Right lobe of liver (tissue), 6 donors: Measurements from ENCODE around the gene C2orf76. TPM values are rescaled to one million over a fixed set of nuclear protein-coding genes. Genes with fewer than 3 reads are reported as not detected.
A peak's percentile ranks its signal among the peaks of the same experiment; 100 is the strongest.

ENCODE experiments used
- ATAC-seq, 4 donors: fragments of 200-7000 bp; cut with Tn5 transposase; one replicate each; pipeline ENCODE4 v1.9.1; 2020; ENCODE audit warnings: mild to moderate bottlenecking in 4 of 4, moderate library complexity in 4 of 4
- DNase-seq, 3 donors: peaks; one replicate each; pipeline ENCODE4 v3.0.0-alpha.2; 2020
- H3K27ac ChIP-seq, 3 donors: fragments of 200-600 bp; one replicate each; pipeline ENCODE4 v1.8.0; 2022
- H3K27me3 ChIP-seq, 2 donors: fragments of 200-600 bp; one replicate each; pipeline ENCODE4 v1.8.0; 2022
- H3K36me3 ChIP-seq, 4 donors: fragments of 200-600 bp; sonication (generic) in 1 of 4; one replicate each; pipeline versions ENCODE4 v1.5.1 to v1.8.0; 2017 to 2022; ENCODE audit warnings: control low read depth in 1 of 4
- H3K4me1 ChIP-seq, 4 donors: fragments of 200-600 bp; sonication (generic) in 1 of 4; one replicate each; pipeline versions ENCODE4 v1.5.1 to v1.8.0; 2017 to 2022; ENCODE audit warnings: control low read depth in 1 of 4
- H3K4me3 ChIP-seq, 3 donors: fragments of 200-600 bp; one replicate each; pipeline ENCODE4 v1.8.0; 2022
- H3K9me3 ChIP-seq, 4 donors: fragments of 200-600 bp; sonication (generic) in 1 of 4; one replicate each; pipeline versions ENCODE4 v1.5.1 to v1.8.0; 2017 to 2022; ENCODE audit warnings: control low read depth in 1 of 4
- POLR2A ChIP-seq: fragments of 450-650 bp; IDR thresholded peaks from one replicate; pipeline ENCODE4 v1.6.1; 2017; ENCODE audit warnings: antibody characterized with exemption, mild to moderate bottlenecking
- WGBS: methylation state at CpG from one replicate; pipeline ENCODE4 v1.1.6; 2018; ENCODE audit warnings: low coverage, low lambda C conversion rate; ENCODE audit not compliant: insufficient coverage; ENCODE audit errors: missing lambda C conversion rate; 5-methylcytosine and 5-hydroxymethylcytosine counted together
- intact Hi-C, 2 donors: fragments of 100-400 bp; cut with DNase I; formaldehyde crosslinking; loops; one replicate each; pipeline versions ENCODE4 v1.11.2 to v1.14.1; 2022
- total RNA-seq, 6 experiments: library from RNA; depleted of rRNA in 2 of 6; stranded (reverse); fragments of >200 nt in 2 of 6; fragmentation: NEBNext Ultra II Directional in 3 of 6; extraction: Animal tissue kit (Norgen Biotek cat#: 25700) in 3 of 6; gene quantifications; one replicate each; pipeline versions ENCODE4 v1.1.0 to v1.2.4, GENCODE V29; 2016 to 2023
- TF ChIP-seq, protein P1 (sequence below), 4 donors: fragments of 200-600 bp in 3 of 4; fragments of 450-650 bp in 1 of 4; IDR thresholded peaks; one replicate each; pipeline versions ENCODE4 v1.5.1 to v1.8.0; 2016 to 2022; ENCODE audit warnings: antibody characterized with exemption in 4 of 4, mild to moderate bottlenecking in 2 of 4
- donor health status: DM: no; HTN: yes; CAD: no.
- donor health status: DM: no; HTN: no; CAD: no.
- donor health status: DM: no; HTN: no; CAD: no.
- donor health status: DM: no; HTN: yes; CAD: no.
- donor health status: DM: no; HTN: yes; CAD: no.

The C2orf76 gene
- total RNA-seq, 6 experiments from 2014 or later = 2.6 to 5.5 (median 3.5) TPM

DNA sequence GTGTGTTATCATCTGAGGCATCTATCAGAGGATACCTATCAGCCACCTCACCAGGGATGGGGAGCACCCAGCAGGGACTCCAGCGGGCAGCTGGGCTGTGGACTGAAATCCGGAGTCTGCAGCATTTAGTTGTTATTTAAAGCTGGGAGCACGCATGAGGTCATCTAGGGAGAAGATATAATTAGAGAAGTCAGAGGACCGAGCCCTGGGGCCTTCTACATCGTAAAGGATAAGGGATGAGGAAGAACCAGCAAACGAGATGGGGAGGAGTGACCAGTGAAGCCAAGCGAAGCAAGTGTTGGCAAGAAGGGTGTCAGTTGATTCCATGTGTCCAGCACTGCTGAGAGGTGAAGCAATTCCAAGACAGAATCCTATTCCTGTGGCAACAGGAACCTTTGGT is 72.7 kb downstream of the C2orf76 start:
- DNase-seq (no peak), ATAC-seq (no peak)
- 91% methylated on average over 5 of the region's 7 CpGs for WGBS
- peaks cover 0 to 27% (median 1%) of the 10 kb centered on the region in 4 donors for H3K4me1 ChIP-seq
- no peak overlapping the region for H3K27ac ChIP-seq
- no peaks in the 10 kb centered on the region for H3K9me3 ChIP-seq
- no peaks in the 10 kb centered on the region for H3K27me3 ChIP-seq
- H3K36me3 ChIP-seq = no peaks in the 10 kb centered on the region
- H3K4me3 ChIP-seq = no peak overlapping the region
- intact Hi-C loops = loop anchor here in 1 of 2 donors (5.0 kb wide), 1 partner anchor 282 kb away; no protein-coding TSS in a partner anchor
- TF ChIP-seq, protein P1, sequence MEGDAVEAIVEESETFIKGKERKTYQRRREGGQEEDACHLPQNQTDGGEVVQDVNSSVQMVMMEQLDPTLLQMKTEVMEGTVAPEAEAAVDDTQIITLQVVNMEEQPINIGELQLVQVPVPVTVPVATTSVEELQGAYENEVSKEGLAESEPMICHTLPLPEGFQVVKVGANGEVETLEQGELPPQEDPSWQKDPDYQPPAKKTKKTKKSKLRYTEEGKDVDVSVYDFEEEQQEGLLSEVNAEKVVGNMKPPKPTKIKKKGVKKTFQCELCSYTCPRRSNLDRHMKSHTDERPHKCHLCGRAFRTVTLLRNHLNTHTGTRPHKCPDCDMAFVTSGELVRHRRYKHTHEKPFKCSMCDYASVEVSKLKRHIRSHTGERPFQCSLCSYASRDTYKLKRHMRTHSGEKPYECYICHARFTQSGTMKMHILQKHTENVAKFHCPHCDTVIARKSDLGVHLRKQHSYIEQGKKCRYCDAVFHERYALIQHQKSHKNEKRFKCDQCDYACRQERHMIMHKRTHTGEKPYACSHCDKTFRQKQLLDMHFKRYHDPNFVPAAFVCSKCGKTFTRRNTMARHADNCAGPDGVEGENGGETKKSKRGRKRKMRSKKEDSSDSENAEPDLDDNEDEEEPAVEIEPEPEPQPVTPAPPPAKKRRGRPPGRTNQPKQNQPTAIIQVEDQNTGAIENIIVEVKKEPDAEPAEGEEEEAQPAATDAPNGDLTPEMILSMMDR (IDR thresholded peaks at IDR 0.05) = no peak
- TF ChIP-seq POLR2A = no peak

DNA sequence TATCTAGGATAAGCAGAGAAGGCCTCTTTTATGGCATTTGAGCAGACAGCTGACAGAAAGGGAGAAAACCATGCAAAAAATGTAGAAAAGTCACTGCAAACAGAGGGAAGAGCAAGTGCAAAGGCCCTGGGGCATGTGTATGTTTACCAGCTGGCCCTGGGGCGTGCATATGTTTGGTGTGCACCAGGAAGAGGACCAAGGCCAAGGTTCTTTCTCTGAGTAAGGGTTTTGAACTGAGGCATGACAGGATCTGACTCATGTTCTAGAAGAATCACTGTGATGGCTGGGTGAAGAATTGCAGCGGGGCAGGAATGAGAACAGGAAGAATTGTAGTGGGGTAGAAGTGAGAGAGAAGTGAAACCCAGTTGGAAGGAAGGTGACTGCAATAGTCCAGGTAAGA is 73.4 kb downstream of the C2orf76 start:
- TF ChIP-seq, protein P1 (IDR thresholded peaks at IDR 0.05) = no peak
- TF ChIP-seq POLR2A = no peak
- no peak for ATAC-seq
- H3K4me3 ChIP-seq = no peak overlapping the region
- intact Hi-C loops = loop anchor here in 1 of 2 donors (5.0 kb wide), 1 partner anchor 281 kb away; no protein-coding TSS in a partner anchor
- peaks cover 0 to 20% (median 0%) of the 10 kb centered on the region in 4 donors for H3K4me1 ChIP-seq
- no peaks in the 10 kb centered on the region for H3K9me3 ChIP-seq
- H3K27ac ChIP-seq = no peak overlapping the region
- DNase-seq = no peak
- WGBS = 79% methylated on average over 2 of the region's 2 CpGs
- no peaks in the 10 kb centered on the region for H3K36me3 ChIP-seq
- H3K27me3 ChIP-seq = no peaks in the 10 kb centered on the region

GRCh38 chr2:119292226-119292625 is 74.4 kb downstream of the C2orf76 start:
- no peak for TF ChIP-seq POLR2A
- TF ChIP-seq, protein P1 (IDR thresholded peaks at IDR 0.05) = peak; percentile 28 to 42 (median 39)
- DNase-seq = peak in 1 of 3 donors; percentile 43
- no peaks in the 10 kb centered on the region for H3K27me3 ChIP-seq
- no peak overlapping the region for H3K4me3 ChIP-seq
- peaks cover 0 to 19% (median 0%) of the 10 kb centered on the region in 4 donors for H3K4me1 ChIP-seq
- H3K36me3 ChIP-seq = no peaks in the 10 kb centered on the region
- peak; percentile 74 to 84 (median 81) for ATAC-seq
- H3K9me3 ChIP-seq = no peaks in the 10 kb centered on the region
- WGBS = 20% methylated on average over 8 of the region's 8 CpGs
- intact Hi-C loops = loop anchor here in 1 of 2 donors (5.0 kb wide), 1 partner anchor 280 kb away; no protein-coding TSS in a partner anchor
- no peak overlapping the region for H3K27ac ChIP-seq

GRCh38 chr2:119291588-119292167 is 75.0 kb downstream of the C2orf76 start:
- intact Hi-C loops = loop anchor here in 1 of 2 donors (5.0 kb wide), 1 partner anchor 279 kb away; no protein-coding TSS in a partner anchor
- DNase-seq (no peak), ATAC-seq (peak; percentile 42 to 68 (median 50))
- 73% methylated on average over 5 of the region's 8 CpGs for WGBS
- H3K9me3 ChIP-seq = no peaks in the 10 kb centered on the region
- H3K27ac ChIP-seq = no peak overlapping the region
- no peaks in the 10 kb centered on the region for H3K36me3 ChIP-seq
- no peak for TF ChIP-seq POLR2A
- TF ChIP-seq, protein P1 (IDR thresholded peaks at IDR 0.05) = no peak
- H3K4me1 ChIP-seq = peaks cover 0 to 19% (median 0%) of the 10 kb centered on the region in 4 donors
- H3K4me3 ChIP-seq = no peak overlapping the region
- H3K27me3 ChIP-seq = no peaks in the 10 kb centered on the region
